ENCODE results near the gene ATL2. TPM values are rescaled to one million over a fixed set of nuclear protein-coding genes. Genes with fewer than 3 reads are reported as not detected.

The ATL2 gene
- total RNA-seq, 1 experiment from 2014 or later: 66.7 TPM

- Histone ChIP-seq H3K27me3 (ENCODE audit: insufficient read depth, low read length) (no peaks in the 10 kb centered on the region), H3T11ph (ENCODE audit: low read length) (no peak overlapping the region), H3K18ac (ENCODE audit: insufficient read length, low read depth, low read length) (no peak overlapping the region), H3K4ac (ENCODE audit: low read depth, low read length) (no peak overlapping the region), H2BK12ac (ENCODE audit: insufficient read length, low read depth, low read length) (no peak overlapping the region), H2BK120ac (ENCODE audit: low read depth, low read length, poor library complexity, severe bottlenecking) (peak overlapping the region; percentile 36), H3K27ac (ENCODE audit: insufficient read length, low read depth, low read length) (no peak overlapping the region), H3K79me1 (ENCODE audit: insufficient read depth, low read depth, low read length, poor library complexity, severe bottlenecking) (peaks cover 13% of the 10 kb centered on the region), H2AK5ac (ENCODE audit: insufficient read length, low read length) (no peak overlapping the region), H3K9me3 (ENCODE audit: control insufficient read depth, low read depth, low read length) (no peaks in the 10 kb centered on the region), H4K20me1 (ENCODE audit: control insufficient read depth, insufficient read depth, insufficient read length) (no peaks in the 10 kb centered on the region), H4K91ac (ENCODE audit: insufficient read length, low read depth, low read length) (peak overlapping the region; percentile 51), H3K4me1 (ENCODE audit: insufficient read depth, low read length) (peaks cover 13% of the 10 kb centered on the region; the same call in 1 of the 2 replicates), H3K9ac (ENCODE audit: extremely low read depth, insufficient read length, low read length) (no peak overlapping the region), H3K56ac (ENCODE audit: insufficient read length, low read depth, low read length) (no peak overlapping the region), H4K5ac (ENCODE audit: insufficient read length, low read depth, low read length) (no peak overlapping the region), H3K14ac (ENCODE audit: insufficient read depth, low read length) (peak overlapping the region; percentile 49; the same call in 1 of the 2 replicates), H3K79me2 (ENCODE audit: insufficient read depth, low read length) (peaks cover 2% of the 10 kb centered on the region; the same call in 1 of the 2 replicates), H2AFZ (ENCODE audit: low read length) (no peak overlapping the region), H2BK15ac (ENCODE audit: low read depth, low read length) (no peak overlapping the region), H2BK5ac (ENCODE audit: insufficient read length, low read length) (peak overlapping the region; percentile 38), H3K23ac (ENCODE audit: insufficient read length, low read depth, low read length) (no peak overlapping the region), H4K8ac (replicated peaks; ENCODE audit: insufficient read length, low read depth, low read length) (peak overlapping the region; percentile 92), H2BK20ac (ENCODE audit: low read depth, low read length, poor library complexity, severe bottlenecking) (no peak overlapping the region), H3K4me2 (ENCODE audit: insufficient read depth, insufficient read length, low read length) (no peak overlapping the region), H3K23me2 (ENCODE audit: insufficient read length, low read depth, low read length, poor library complexity, severe bottlenecking) (no peaks in the 10 kb centered on the region)
- Mint-ChIP-seq H3K4me1 (peaks cover 21 to 24% of the 10 kb centered on the region in 2 experiments), H3K4me3 (no peak overlapping the region), H3K9me3 (no peaks in the 10 kb centered on the region), H3K36me3 (ENCODE audit: insufficient read depth in 1 of 3, low read depth in 3 of 3) (peaks cover 33 to 77% (median 51%) of the 10 kb centered on the region in 3 experiments; a peak in 6 of 7 replicates), H3K27ac (peak overlapping the region; percentile 38 to 79 (median 66); a peak in 4 of 7 replicates), H3K27me3 (ENCODE audit: low read depth) (no peaks in the 10 kb centered on the region)
- WGBS (ENCODE audit: extremely low coverage, insufficient read length, low lambda C conversion rate): no CpG with 5 or more reads among the region's 3 CpGs
- no peak for DNase-seq
- TF ChIP-seq CTCF (conservative IDR thresholded peaks at IDR 0.05): no peak
These were observed 74.9 kb downstream of the ATL2 start for GRCh38 chr2:38301969-38302702.

Data from H9 (cell line).